ENCODE results near the gene CEP152.

CEP152 gene

DNA sequence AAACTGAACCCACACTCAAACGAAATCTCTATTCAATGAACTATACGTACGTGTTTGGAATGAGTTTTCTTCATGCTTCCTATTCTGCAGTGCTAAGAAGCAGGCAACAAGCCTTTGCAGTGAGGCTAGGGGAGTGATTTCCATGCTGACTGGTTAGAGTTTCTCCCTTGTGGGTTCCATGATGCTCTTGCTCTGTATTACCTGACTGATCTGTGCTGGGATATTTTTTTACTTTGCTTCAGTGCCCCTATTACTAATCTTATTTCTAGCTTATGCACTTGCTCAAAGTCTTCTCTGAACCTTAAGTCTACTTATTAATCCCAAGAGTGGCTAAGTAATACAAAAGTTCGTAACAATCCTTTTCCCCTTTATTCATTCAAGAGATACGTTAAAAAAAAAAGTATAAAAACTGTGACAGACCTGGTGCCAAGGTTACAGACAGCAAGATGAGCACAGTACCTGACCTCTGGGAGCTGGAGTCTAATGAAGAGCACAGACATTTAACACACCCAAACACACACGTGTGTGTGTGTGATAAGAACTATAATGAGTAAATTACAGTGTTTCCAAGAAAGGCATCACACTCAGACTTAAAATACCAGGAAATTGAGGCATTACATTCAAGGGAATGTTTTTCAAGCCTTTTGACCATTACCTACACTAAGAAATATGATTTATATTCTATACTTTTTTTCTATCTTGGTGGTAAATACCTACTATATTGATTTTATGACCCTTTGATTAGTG is 114.9 kb downstream of the CEP152 start:
- no peak for DNase-seq

DNA sequence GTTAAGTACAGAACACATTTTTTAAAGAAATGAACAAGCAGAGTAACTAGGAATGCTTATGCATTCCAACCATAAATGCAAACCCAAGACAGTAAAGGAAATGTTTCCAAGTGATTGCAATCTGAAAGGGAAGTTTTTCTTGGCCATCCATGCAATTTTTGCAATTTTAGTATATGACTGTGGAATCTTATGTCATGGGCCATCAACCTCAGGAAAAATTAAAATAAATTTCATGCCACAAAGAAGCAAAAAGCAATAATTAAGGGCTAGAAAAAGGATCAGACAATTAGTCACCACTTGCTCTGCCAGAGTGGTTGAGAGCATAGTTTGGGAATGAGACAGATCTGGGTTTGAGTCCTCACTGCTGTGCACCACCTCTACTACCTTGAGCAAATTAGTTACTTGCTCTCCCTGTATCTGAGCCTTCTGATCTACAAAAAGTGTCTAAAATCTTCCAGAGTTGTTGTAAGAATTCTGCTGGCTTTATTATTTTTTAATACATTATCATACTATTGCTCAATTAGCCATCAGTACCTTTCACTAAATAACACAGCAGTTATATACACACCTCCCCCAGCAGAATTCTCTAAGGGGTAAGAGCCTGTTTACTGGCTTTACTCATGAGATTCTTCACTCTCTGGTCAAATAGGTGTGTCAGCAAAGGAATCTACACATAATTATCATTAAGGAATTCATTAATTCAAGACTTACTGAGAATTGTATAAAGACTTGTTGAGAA is 115.6 kb downstream of the CEP152 start:
- no peak for DNase-seq

GRCh38 chr15:48693484-48693883 is 117.4 kb downstream of the CEP152 start:
- no peak for DNase-seq

DNA sequence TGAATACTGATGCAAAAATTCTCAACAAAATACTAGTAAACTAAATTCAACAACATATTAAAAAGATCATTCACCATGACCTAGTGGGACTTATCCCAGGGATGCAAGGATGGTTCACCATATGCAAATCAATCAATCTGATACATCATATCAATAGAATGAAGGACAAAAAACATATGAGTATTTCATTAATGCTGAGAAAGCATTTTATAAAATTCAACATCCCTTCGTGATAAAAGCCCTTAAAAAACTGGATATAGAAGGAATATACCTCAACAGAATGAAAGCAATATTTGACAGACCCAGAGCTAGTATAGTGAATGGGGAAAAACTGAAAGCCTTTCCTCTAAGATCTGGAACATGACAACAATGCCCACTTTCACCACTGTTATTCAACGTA is 122.4 kb downstream of the CEP152 start:
- DNase-seq, result no peak
